Left colon (tissue), 2 donors: Measurements from ENCODE around the gene RBMY1B. TPM values are rescaled to one million over a fixed set of nuclear protein-coding genes. Genes with fewer than 3 reads are reported as not detected.
"Not testable (repeated sequence)": the region's sequence is repeated elsewhere in the genome, so short reads cannot be mapped to it uniquely, and the experiment has no call there.

Experiments
- ATAC-seq: fragments of 200-7000 bp; cut with Tn5 transposase; one replicate; pipeline ENCODE4 v1.9.1; 2020; ENCODE audit warnings: mild to moderate bottlenecking, moderate library complexity
- DNase-seq, 2 donors: peaks; one replicate each; pipeline ENCODE4 v3.0.0-alpha.2; 2020
- intact Hi-C, 2 donors: fragments of 100-400 bp; cut with DNase I in 1 of 2; cut with micrococcal nuclease in 1 of 2; formaldehyde crosslinking; loops; one replicate each; pipeline versions ENCODE4 v1.11.2 to v1.14.0; 2022; cut with DNase I, micrococcal nuclease
- long read RNA-seq: library from polyadenylated mRNA; unstranded; transcript quantifications from one replicate; pipeline ENCODE4 v2.0.0, GENCODE V29; 2021
- total RNA-seq, 2 donors: library from RNA; stranded (reverse); fragmentation: NEBNext Ultra II Directional; extraction: Animal tissue kit (Norgen Biotek cat#: 25700); gene quantifications; one replicate each; pipeline ENCODE4 v1.2.1, GENCODE V29; 2021
- donor health status: DM: no; HTN: no; CAD: no.
- donor health status: DM: yes; HTN: yes; CAD: no.

Gene RBMY1B
- total RNA-seq: not detected
- long read RNA-seq: 0 reads

DNA sequence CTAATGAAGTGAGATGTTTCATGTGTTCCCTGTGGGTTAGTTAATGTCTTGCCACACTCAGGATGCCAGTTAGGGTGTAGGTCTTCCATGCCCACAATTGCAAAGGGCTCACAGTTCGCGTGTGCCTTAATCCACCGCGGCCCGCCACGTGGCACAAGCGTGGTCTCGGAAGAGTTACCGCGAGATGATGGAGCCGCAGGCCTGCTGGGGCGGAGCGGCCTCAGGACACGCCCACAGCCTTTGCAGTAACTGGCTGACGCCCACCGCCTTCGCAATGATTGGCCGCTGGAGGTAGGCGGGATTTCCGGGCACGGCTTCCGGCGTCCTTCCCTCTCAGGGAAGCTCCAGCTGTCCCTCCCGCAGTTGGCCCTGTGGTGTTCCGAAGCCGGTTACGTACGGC lies at the start of gene RBMY1B:
Gene RBMY1B, plus strand, starts transcription at position 301 of the 400 bp plus-strand sequence. CDS start 2,013 bp downstream, outside the sequence.
- intact Hi-C loops, DNase-seq, ATAC-seq: not testable (repeated sequence)

GRCh38 chrY:21462915-21463314 lies 48.2 kb upstream of the RBMY1B start:
- intact Hi-C loops, DNase-seq, ATAC-seq: not testable (repeated sequence)

DNA sequence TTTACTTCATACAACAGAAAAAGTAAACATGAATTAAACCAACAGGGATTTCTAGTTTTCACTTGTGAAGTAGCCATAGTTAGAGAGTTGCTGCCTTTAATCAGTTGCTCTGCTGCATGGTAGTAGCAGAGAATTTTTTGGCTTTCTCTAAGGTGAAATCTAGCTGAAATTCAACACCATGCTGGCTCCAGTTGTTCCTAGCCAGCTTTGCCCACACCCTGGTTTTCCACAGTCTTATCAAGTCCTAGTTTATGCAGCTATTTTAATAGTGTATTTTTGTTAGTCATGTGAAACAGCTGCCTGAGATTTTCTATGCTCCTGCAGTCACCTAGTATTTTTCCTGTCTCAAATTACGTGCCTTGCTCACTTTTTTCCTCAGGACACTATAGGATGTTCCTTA lies 28.2 kb upstream of the RBMY1B start:
- DNase-seq: no peak
- no peak for ATAC-seq
- intact Hi-C loops: no loop called here

DNA sequence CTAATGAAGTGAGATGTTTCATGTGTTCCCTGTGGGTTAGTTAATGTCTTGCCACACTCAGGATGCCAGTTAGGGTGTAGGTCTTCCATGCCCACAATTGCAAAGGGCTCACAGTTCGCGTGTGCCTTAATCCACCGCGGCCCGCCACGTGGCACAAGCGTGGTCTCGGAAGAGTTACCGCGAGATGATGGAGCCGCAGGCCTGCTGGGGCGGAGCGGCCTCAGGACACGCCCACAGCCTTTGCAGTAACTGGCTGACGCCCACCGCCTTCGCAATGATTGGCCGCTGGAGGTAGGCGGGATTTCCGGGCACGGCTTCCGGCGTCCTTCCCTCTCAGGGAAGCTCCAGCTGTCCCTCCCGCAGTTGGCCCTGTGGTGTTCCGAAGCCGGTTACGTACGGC lies 23.4 kb downstream of the RBMY1B start, which contains the start of gene RBMY1A1:
Gene RBMY1A1, plus strand, starts transcription at position 301 of the 400 bp plus-strand sequence. CDS start 2,013 bp downstream, outside the sequence.
- DNase-seq, intact Hi-C loops, ATAC-seq: not testable (repeated sequence)

DNA sequence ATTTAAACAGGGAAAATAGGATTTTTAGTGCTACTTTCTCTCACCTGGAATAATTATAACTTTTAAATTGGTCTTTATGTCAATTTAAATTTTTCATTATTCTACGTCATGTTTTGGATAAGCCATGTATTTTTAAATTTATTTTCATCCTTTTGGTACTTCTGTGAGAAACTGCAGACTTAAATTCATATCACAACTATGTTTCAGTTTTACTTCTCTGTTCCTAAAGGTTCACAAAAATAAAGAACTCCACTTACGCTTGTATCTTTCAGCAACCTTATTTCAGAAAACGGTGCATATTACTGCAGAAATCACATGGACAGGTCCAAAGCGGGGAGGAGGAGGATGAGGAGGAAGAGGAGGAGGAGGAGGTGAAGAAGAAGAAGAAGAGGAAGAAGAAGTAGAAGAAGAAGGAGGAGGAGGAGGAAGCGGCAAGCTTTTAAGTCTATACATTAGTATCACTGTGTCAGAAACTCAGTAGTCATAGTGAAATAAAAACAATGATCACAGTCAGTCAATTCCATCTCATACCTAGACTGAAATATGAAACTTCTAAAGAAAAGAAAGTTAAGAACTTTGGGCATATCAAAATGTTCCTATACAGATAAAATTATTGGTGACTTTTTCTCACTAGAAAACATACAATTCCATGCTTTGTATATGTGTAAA lies 48.3 kb downstream of the RBMY1B start:
- ATAC-seq, DNase-seq, intact Hi-C loops: not testable (repeated sequence)

Other genes starting within 250 kb of the RBMY1B start
- gene RBMY1A1, start 23.5 kb downstream of the RBMY1B start, total RNA-seq: not detected